Right renal pelvis (tissue), 4 donors: Measurements from ENCODE around the gene SPATA22. TPM values are rescaled to one million over a fixed set of nuclear protein-coding genes. Genes with fewer than 3 reads are reported as not detected.
"Not testable (repeated sequence)": the region's sequence is repeated elsewhere in the genome, so short reads cannot be mapped to it uniquely, and the experiment has no call there.

Experiments used
- DNase-seq, 4 donors: peaks; one replicate each; pipeline ENCODE4 v3.0.0-alpha.2; 2013; ENCODE audit warnings: low read depth in 4 of 4, low spot score in 3 of 4, missing footprints in 1 of 4
- polyA plus RNA-seq, 4 donors: library from polyadenylated mRNA; unstranded; fragments of 120-200 nt; gene quantifications; one replicate each; pipeline ENCODE4 v1.2.1, GENCODE V29; 2013; ENCODE audit not compliant: insufficient read length in 4 of 4

SPATA22 gene
- polyA plus RNA-seq, 4 donors = 0.46 to 1.1 (median 0.67) TPM

DNA sequence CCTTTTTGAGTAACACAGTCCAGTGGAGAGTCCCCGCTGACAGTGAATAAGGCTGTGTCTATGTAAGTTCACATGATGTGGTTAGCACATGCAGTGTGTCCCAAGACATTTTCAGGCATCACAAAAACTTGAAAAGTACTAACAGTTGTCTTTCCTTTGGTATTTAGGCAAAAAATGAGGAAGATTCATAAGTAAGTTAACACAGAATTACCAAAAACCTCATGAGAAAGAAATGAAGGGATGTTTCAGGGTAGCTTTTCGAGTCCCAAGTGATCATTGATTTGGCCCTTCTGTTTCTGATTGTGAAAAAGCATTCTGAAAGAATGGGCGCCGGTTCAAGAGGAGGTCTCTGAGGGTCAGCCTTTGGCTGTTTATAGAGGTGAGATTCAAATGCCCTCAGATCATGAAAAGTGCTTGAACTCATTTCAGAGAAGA, 3.6 kb upstream of the SPATA22 start:
- no peak for DNase-seq

DNA sequence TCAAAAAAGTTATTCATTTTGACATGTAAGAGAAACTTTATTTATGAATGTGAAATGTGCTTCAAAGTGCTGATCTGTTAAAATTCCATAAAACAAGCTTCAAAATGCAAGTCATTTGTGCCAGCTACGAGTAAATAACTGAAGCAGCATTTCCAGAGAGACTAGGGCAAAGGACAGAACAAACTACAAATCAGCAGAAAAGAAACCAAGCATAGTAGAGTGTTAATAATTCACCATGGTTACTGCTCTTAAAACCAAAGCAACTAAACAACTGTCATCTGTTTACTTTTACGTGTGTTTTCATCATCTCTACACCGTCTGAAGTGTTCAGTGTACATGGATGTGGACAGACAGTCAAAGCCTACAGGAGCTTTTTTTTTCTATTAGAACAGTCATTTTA, 2.6 kb upstream of the SPATA22 start:
- DNase-seq = no peak

DNA sequence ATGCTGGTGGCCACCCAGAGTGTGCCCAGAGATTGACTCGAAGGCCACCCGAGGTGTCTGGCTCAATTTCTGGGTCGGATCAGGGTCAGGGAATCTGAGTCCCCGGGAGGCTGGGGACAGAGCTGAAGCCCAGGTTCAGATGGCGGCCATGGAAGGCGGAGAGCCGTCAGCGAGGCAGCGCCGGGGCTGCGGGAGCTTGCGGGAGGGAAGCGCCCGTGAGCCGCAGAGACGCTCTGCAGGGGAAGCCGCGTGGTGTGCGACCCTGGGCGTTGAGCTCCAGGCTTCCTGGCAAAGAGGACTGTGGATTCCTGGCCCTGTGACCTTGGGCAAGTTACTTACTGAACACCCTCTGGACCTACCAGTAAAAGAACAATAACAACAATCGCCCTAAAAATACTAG, 518 bp upstream of the SPATA22 start:
- no peak for DNase-seq

DNA sequence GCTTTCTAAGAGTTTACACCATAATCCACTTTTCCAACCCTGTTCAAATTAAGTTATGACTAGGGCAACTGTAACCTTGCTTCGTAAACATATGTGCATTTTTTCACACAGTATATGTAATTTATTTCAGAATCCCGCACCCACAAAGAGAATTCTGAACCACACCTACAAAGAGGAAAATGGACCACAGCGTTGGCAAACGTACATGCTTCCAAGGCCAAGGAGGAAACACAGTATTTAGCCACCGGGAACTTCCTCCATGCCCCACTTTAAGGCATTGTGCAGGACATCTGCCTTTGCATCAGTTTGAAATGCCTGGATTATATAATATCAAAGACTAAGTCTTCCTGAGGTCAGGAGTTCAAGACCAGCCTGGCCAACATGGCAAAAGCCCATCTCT, 2.1 kb downstream of the SPATA22 start:
- no peak for DNase-seq

DNA sequence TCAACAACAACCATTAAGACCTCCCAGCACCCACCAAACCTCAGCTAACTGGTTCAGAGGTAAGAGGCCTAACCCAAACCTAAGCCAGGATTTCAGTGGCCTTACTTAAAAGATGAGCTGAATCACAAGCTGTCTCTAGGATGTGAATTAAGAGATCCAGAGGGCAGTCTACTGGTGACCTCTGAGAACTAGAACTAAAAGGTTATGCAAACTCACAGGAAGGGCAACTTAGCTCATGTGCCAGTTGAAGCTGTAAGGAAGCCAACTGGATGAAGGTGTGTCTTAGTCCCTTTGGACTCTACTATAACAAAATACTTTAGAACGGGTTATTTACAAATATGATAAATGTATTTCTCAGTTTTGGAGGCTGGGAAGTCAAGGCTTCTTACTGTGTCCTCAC, 5.3 kb downstream of the SPATA22 start:
- DNase-seq = not testable (repeated sequence)

DNA sequence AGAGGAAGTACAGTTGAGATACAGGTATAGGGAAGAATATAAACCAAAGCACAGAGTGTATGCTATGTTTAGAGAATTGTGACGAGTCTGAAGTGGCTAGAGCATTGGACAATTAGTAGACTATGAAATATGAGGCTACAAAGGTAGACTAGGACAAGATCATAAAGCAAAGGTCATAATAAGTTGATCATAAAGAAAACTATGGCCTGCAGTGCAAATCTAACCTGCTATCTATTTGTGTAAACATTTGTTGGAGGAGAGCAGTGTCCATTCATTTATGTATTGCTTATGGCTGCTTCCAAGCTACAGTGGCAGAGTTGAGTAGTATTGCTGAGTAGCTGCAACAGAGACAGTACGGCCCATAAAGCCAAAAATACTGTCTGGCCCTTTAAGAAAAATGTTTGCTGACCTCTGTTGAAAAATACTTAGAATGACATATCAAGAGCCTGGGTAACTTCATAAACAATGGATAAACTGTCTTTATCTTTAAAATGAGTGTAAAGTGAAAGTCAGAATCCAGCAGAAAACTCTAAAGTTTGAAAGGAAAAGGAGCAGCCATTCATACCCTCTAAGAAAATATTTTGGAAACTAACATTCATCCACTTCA, 23.5 kb downstream of the SPATA22 start:
- no peak for DNase-seq

DNA sequence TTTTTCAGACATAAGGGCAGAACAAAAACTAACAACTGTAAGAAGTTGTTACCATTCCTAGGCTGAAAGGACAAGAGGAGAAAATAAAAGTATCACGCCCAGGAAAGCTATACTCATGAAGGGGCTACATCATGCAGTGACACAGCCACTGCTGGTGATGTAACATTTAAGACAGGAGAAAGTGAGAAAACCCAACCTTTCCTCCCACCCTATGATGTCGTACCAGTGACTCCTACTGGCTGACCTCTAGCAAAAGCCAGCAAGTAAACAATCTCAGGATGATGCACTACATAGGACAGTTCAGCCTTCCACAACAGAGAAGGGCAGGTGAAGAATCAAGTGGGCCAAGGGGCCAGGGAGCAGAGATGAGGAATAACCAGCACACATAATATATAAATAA, 24.0 kb downstream of the SPATA22 start:
- DNase-seq = no peak

DNA sequence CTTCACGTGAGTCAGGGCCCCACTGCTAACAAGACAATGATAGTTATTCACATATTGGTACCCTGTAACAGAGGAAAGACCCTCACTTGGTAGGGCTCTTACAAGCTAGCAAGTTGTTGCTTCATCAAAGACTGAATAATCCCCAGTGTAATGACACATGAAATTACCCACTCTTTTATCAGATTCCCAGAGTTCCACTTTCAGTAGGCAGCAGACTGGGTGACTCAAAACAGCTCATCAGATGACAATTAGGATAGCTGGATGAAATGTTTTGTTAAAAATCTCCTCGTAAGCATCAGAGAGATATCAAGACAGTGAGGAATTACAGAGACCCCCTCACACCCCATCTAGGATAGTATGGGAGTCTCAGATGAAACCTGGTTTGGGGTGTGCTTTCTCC, 31.2 kb downstream of the SPATA22 start:
- DNase-seq = no peak

DNA sequence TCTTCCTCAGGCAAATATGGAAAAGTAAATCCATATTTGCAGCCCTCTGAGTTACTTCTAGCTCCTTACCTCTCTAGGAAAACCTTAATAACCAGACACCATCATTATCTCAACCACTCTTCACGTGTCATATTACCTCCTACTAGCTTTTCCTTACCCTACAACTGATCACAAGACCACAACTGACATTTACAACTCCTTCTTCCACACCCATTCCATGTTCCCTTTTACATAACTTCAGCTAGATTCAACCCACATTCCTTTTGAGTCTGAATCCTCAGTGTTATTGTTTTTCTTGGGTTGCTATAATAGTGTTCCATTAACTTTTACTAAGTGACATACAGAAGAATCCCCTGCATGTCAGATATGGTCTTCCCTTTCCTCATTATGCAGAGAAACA, 33.3 kb downstream of the SPATA22 start:
- no peak for DNase-seq

DNA sequence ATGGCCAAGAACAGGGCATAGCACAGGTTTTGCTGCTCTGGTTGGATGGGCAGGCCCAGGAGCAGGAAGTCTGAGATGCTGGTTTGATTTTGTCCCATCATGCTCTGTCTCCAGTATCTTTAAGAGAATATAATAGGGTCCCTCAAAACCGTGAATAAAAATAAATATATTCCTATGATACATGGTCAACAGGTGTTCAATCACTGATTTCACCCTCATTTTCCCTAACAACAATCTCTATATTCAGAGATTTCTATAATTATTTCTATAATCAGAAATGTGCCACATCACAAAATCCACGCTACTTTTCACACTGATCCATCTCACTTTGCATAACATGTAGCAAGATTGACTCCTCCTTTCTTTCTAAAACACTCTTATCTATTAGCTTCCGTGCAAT, 37.9 kb downstream of the SPATA22 start, which contains the start of gene OR1E2:
TSS of gene OR1E2 (minus strand) at position 101 of the 400 bp plus-strand sequence. CDS start at position 101, 0 bp downstream.
- DNase-seq = no peak

DNA sequence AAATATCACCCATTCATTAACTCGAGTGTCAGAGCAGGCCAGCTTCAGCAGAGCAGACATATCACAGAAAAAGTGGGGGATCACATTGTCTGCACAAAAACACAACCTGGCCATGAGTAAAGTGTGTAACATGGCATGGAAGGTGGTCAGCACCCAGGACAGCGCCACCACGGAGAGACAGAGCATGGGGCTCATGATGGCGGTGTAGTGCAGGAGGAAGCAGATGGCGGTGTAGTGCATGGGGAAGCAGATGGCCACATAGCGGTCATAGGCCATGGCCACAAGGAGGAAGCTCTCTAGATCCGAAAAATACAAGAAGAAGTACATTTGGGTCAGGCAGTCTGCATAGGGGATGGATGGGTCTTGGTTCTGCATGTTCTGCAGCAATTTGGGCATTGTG, 38.4 kb downstream of the SPATA22 start:
- DNase-seq = not testable (repeated sequence)

DNA sequence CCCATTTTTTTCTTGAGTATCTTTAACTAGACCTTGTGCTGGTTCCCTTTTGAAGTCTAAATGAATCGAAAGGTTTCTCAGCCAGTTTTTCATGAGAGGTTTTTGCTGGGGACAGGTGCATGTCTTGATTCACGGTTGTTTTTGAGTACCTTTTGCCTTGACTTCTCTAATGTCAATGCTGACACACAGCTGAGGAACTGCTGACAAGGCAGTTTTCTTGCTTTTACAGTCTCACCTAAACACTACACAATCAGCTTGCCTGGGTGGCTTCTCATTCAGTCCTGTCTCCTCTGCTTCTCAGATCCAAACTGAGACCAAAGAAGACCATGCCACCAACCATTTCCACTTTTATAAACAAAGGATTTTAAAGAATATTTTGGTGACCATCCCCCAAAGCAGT, 53.4 kb downstream of the SPATA22 start:
- DNase-seq = no peak

DNA sequence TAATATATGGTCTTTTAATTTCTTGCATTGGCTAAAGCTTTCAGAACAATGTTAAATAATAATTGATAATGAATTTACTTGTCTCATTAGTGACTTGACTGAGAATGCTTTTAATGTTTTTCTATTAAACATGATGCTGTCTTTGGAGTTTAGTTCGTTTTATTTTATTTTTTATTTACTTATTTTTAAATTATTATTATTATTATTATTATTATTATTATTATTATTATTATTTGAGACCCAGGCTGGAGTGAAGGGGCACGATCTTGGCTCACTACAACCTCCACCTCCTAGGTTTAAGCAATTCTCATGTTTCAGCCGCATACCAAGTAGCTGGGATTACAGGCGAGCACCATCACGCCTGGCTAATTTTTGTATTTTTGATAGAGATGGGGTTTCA, 56.0 kb downstream of the SPATA22 start:
- DNase-seq = no peak

DNA sequence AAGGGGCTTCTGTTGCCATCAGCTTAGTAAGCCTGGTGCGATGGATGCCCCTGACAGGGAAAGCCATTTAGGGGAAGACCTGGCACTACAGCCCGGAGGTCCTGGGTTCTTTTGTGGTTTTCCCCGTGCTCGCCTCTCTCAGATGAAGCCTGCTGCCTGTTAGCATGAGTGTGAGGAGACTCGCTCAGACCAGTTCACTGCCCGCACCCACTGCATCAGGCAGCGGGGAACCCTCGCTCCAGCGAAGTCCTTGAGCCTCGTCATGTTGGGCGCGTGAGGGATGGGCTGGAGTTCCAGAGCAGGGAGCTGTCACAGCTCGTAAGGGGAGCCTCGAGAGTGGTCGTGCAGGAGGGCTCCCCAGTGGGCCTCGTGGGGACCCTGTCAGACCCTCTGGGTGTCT, 59.4 kb downstream of the SPATA22 start:
- not testable (repeated sequence) for DNase-seq

DNA sequence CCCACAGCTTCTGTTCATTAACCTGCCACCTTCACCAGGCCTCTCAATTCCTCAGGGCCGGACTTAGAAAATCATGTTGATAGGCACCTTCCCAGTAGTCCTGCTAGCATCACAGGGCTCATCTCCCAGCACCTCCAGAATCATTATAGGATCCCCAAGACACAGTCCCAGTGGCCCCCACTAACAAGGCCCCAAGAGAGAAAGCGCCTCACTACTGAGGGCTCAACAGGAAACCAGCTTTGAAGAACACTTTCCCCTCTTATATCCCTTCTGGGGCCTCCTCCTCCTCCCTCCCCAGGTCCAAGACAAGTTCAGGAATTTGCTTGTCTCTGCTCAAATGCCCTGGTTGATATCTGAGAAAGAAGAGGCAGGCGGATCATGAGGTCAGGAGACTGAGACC, 60.5 kb downstream of the SPATA22 start, which contains the start of gene OR3A3:
TSS of gene OR3A3 (plus strand) at position 301 of the 400 bp plus-strand sequence.
- no peak for DNase-seq

DNA sequence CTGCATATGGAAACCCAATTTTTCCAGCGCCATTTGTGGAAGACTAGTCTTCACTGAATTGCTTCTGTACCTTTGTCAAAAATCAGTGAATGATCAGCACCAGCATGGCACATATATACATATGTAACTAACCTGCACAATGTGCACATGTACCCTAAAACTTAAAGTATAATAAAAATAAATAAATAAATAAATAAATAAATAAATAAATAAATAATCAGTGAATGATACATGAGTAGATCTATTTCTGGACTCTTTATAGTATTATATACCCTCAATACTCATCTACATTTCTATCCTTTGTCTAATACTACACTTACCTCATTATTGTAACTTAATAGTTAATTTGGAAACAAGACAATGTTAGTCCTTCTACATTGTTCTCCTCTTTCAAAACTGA, 67.8 kb downstream of the SPATA22 start:
- DNase-seq = not testable (repeated sequence)

DNA sequence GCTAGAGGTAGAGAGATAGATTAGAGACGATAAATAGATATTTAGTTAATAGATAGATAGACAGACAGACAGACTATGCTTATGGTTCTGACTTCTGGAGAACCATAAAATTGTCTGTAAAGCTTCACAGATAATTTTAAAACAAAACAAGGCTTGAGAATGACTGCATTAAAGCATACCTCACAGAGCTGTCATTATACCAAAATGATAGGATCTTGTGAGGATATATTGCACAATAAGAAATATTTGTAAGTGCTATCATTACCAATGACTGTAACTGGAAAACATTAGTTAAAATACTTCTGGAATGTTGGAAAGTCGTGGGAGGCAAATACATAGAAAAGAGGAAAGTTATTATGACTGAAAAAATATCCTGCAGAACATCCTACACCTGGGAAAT, 69.8 kb downstream of the SPATA22 start:
- DNase-seq = no peak

DNA sequence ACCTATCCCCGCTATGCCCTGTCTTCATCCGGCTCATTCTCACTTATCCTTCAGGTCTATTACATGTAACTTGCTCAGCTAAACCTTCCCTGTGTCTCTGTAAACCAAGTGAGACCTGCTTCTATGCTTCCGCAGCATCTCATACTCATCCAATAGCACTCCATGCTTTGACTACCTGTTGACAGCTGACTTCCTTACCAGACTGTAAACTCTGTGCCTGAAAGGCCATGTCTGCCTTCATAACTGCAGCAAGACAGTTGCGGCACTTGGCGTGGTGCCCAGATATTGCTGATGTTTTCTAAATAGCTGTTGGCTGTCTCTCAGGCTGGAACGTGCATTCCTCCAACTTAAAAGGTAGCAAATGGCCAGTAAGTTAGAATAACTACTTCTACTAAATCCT, 71.6 kb downstream of the SPATA22 start:
- DNase-seq = no peak

DNA sequence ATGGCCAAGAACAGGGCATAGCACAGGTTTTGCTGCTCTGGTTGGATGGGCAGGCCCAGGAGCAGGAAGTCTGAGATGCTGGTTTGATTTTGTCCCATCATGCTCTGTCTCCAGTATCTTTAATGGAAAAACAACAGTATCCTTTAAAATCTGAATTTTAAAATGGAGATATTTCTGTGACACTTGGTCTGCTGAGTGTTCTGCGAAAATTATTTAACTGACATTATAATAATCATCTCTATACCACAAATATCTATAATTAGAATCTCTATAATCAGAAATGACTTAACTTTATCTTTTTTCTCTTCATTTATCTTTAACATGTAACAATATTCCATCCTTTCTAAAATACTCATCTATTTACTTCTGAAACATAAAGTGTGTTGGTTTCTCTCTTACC, 73.3 kb downstream of the SPATA22 start, which contains the start of gene OR1E1:
TSS of gene OR1E1 (minus strand) at position 101 of the 400 bp plus-strand sequence. CDS start at position 101, 0 bp downstream.
- no peak for DNase-seq

DNA sequence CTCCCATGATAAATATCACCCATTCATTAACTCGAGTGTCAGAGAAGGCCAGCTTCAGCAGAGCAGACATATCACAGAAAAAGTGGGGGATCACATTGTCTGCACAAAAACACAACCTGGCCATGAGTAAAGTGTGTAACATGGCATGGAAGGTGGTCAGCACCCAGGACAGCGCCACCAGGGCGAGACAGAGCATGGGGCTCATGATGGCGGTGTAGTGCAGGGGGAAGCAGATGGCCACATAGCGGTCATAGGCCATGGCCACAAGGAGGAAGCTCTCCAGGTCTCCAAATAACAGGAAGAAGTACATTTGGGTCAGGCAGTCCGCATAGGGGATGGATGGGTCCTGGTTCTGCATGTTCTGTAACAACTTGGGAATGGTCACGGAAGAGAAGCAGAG, 73.8 kb downstream of the SPATA22 start:
- not testable (repeated sequence) for DNase-seq
